DMS153 treated with DMSO at 0.1 percent for 48 hours (cell line): Measurements from ENCODE around the gene ZNF33B.
"Not testable (repeated sequence)": the region's sequence is repeated elsewhere in the genome, so short reads cannot be mapped to it uniquely, and the experiment has no call there.

Source experiments
- DNase-seq: peaks from one replicate; lab custom pipeline; 2025; ENCODE audit not compliant: unreplicated experiment; lab: John Stamatoyannopoulos, UW

The ZNF33B gene

DNA sequence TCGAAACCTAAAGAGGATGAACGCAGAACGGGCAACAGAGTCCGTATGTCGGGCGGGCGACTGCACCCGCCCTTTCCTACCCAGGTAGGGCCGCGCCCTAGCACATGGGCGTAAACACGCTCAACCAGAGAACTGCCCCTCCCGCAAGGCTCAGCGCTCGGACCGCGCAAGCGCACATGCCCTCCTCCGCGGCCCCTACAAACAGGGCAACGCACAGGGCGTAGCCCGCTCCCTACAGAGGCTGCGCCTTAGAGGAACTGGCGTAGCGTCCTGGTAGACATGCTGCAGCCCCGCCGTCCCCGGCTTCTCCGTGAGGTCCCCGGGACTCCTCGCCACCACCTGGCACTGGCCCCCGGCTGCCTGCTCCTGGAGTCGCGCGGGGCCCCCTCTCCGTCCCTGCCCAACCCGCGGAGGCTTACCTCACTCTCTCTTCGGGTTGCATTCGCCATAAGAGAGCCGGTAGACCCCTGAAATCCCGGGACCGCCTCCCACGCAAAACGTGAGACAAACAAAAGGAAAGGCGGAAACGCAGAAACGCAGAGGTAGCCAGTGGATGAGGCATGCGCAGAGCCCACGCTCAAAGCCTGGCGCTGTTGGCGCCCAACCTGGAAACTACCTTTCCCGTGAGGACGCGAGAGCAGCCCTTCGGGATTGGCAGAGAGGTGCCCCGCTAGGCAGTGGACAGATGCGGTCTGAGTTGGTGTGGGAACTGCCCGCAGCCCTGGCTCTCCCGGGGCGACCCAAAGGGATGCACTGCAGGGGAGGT, at the start of gene ZNF33B:
Gene ZNF33B, minus strand, starts transcription at position 516 of the 766 bp plus-strand sequence. CDS start 1,642 bp downstream, outside the sequence.
- peak; percentile 89 for DNase-seq

DNA sequence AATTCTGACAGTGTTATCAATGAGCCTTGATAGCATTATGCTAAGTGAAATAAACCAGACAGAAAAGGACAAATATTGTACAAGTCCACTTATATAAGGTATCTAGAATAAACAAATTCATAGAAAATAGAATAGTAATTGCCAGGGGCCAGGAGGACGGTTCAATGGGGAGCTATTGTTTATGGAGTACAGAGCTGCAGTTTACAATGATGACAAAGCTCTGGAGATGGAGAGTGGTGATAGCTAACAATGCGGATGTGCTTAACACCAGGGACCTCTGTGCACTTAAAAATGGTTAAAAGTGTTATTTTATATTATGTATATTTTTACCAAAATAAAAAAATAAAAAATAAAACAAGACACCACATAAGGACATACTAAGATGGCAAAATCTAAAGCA, 46.1 kb upstream of the ZNF33B start:
- DNase-seq, result no peak

DNA sequence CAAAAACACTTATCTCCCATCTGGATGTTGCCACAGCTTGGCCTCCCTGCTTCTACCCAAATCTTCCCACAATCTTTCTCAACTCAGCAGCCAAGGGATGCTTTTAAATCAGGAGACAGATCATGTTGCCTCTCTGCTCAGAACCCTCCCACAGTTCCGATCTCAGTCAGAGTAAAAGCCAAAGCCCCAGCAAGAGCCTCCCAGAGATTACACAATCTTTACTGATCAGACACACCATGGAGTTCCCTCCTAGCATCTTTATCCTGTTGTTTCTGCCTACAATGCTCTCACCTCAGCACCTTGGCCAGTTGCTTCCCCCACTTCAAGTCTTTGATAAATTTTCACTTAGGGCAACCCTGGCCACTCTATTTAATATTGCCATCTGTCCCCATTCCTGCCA, 41.9 kb upstream of the ZNF33B start:
- DNase-seq, result no peak

DNA sequence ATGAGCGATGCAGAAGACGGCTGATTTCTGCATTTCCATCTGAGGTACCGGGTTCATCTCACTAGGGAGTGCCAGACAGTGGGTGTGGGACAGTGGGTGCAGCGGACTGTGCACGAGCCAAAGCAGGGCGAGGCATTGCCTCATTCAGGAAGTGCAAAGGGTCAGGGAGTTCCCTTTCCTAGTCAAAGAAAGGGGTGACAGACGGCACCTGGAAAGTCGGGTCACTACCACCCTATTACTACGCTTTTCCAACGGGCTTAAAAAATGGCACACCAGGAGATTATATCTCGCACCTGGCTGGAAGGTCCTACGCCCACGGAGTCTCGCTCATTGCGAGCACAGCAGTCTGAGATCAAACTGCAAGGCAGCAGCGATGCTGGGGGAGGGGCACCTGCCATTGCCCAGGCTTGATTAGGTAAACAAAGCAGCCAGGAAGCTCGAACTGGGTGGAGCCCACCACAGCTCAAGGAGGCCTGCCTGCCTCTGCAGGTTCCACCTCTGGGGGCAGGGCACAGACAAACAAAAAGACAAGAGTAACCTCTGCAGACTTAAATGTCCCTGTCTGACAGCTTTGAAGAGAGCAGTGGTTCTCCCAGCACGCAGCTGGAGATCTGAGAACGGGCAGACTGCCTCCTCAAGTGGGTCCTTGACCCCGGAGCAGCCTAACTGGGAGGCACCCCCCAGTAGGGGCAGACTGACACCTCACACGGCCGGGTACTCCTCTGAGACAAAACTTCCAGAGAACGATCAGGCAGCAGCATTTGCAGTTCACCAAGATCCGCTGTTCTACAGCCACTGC, 27.0 kb upstream of the ZNF33B start:
- not testable (repeated sequence) for DNase-seq

DNA sequence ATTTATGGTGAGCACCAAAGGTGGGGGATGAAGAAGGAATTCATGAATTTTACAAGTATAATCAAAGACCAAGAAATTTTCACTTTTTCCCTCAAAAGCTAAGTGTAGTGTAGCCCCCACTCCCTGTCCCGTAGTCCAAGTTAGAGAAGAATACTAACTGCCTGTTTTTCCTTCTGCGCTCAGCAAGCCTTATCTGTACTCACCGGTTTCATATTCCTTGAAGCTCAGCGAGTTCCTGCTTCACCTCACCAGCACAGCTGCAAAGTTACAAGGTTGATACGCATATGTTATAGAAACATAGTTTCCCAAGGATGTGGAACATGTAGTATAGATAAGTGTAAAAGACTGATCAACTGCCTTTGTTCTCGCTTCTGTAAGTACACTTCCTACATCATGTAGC, 16.0 kb upstream of the ZNF33B start:
- no peak for DNase-seq

DNA sequence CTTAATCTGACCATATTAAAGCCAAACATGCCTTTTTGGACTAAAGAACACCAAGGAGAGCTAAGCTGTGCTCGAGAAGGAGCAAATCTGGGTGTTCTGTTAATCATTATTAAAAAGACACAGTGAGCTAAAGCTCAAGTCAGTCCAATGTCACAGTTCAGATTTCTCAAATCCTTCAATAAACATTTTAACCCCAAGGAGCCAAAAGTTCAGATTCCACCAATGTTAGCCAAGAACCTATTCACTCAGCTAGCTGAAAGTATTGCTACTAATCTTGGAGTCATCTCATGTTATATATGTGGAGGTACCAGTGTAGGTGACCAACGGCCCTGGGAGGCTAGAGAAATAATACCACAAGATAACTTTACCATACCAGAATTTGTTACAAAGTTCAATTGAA, 14.5 kb upstream of the ZNF33B start:
- no peak for DNase-seq

DNA sequence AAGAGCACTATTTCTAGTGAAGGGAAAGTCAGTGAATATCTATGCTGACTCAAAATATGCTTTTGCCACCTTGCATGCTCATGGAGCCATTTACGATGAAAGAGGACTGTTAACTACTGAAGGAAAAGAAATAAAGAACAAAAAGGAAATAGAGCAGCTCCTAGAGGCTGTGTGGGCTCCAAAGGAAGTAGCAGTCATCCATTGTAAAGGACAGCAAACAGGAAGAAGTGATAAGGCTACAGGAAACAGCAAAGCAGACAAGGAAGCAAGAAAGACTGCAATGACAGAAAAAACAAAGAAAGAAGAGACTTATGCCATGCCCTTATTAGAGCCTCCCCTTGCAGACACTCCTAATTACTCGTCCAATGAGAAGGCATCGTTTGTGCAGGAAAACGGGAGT, 12.0 kb upstream of the ZNF33B start:
- DNase-seq, result no peak

DNA sequence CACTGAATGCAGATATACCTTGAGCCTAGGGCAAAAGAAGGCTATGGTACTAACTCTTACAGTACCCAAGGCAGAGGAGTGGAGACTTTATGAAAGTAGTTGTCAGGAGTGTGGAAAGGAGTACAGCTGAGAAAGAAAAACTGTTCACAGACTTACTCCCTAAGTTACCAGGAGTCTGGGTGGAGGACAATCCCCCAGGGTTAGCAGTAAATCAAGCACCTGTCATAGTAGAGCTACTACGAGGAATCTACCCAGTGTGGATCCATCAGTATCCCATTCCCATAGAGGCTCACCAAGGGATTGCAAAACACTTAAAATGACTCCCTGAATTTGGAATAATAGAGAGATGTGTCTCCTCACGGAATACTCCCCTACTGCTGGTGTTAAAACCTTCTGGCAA, 10.1 kb upstream of the ZNF33B start:
- no peak for DNase-seq

DNA sequence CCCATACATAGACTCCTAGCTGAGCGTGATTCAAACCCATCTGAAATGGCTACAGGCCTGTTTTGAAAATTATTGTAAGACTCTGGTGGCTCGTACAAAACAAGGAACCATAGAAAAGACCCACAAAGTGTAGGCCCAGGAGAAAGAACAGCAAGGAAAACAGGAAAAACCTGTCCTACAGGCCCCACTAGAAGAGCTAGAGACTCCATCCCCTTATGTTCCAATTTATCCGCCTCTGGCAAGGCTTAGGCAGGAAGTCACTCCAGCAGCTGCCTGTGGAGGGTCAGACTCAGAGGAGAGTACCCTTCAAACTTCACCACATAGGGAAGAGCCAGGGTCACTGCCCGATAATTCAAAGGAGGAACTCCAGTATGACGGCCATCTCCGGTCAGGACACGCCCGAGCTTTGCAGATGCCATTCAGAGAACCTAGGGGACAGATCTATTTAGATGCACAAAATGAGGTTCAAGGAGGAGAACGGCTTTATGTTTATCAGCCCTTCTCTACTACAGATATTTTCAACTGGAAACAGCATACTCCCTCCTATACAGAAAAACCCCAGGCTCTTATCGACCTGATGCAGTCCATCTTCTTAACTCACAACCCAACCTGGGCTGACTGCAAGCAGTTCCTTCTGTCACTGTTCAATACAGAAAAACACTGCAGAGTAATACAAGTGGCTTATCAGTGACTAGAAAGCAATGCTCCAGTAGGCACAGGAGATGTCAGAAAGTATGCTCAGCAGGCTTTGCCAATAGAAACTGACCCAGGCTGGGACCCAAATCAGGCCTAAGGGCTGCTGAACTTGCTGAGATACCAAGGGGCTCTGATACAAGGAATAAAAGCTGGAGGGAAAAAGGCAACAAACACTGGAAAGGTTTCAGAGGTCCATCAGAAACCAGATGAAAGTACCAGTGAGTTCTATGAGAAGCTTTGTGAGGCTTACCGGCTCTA, 8.6 kb upstream of the ZNF33B start:
- DNase-seq, result no peak

DNA sequence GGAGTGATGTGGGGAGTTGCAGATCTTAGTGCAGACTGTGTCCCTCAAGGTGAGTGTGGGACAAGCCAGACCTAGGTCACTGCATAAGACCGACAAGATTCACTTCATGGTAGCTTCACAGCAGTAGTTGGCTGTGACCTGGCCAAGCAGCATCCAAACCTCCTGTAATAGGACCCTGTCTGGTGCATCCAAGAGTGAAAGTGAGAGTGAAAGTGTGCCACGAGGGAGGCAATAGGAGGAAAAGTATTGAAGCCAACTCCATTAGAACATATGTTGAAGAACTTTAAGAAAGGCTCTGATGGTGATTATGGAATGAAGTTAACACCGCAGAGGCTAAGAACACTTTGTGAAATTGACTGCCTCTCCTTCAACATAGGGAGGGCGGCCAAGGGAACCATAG, 7.8 kb upstream of the ZNF33B start:
- DNase-seq, result no peak

DNA sequence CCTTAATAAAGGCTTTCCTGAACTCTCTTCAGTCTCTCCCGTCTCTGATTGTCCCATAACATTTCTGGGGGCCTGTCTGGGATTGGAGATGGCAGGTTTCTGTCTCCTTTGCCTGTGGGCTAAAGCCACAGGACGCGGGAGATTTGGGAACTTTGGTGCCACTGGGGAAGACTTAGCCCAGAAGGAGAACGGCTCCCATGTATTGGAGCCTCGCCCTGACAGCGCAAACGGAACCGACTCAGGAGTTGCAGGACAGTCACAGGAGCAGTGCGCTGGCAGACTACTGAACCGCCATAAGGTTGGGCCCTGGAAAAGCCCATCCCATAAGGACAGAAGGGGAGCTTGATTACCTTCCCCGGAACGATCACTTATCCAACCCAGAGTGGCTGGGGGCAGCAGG, 7.1 kb upstream of the ZNF33B start:
- no peak for DNase-seq

DNA sequence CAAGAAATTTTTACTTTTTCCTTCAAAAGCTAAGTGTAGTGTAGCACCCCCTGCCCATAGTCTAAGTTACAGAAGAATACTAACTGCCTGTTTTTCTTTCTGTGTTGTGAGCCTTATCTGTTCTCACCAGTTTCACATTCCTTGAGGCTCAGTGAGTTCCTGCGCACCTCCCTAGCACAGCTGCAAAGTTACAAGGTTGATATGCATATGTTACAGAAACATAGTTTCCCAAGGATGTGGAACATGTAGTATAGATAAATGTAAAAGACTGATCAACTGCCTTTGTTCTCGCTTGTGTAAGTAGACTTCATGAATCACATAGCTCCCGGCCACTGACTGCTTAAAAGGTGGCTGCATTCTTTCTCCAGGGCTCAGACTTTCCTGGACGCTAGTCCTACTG, 6.7 kb upstream of the ZNF33B start:
- no peak for DNase-seq

DNA sequence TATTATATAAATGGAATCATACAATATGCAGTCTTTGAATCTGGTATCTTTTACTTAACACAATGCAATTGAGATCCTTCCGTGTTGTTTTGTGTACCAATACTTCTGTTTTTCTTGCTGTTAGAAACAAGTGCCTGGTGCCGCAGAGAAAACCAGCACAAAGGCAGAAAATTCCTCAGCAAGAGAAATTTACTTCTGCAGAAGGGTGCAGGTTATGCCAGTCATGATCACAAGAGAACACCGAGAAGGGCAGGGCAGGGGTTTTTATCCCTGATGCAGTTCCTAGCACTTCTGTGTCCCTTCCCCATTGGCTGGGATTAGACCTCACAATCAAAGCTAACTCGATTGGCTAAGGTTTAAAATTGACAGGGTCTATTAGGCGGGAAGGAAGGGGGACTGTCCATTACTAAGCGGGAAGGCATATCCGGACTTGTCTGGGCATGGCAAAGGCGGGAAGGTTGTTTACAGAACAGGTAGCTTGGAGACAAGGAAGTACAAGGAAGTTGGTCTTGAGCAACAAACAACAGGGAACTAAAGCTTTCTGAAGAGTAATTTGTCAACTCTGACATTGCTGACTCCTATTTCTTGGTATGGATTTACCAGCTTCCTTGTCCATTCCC, 2.4 kb upstream of the ZNF33B start:
- no peak for DNase-seq

DNA sequence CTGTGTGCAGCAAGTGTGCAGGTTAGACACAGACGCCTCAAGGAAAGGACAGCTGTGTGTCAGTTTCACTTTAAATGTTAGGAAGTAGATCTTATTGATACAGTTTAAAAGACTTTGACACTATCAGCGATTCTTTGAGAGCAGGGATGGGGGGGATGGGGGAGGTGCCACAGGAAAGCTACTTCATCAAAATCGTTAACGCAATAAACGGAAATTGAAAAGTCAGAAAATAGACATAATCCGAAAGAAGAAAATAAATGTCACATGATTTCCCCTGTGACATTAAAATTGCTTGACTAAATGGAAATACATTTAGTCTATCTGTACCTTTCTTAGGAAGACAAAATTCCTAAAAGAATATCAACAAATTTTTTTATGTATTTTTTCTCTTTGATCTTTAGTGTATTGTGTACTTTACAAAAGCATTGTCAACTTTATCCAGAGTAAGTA, 476 bp upstream of the ZNF33B start:
- no peak for DNase-seq

DNA sequence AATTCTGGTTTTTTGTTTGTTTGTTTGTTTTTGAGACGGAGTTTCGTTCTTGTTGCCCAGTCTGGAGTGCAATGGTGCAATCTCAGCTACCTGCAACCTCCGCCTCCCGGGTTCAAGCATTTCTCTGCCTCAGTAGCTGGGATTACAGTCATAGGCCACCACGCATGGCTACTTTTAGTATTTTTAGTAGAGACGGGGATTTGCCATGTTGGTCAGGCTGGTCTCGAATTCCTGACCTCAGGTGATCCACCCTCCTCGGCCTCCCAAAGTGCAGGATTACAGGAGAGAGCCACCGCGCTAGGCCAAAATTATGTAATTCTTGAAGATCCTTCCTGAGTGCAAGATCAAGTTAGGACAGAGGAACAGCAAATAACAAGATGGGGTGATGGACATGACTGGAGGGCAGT, 719 bp downstream of the ZNF33B start:
- DNase-seq, result no peak

DNA sequence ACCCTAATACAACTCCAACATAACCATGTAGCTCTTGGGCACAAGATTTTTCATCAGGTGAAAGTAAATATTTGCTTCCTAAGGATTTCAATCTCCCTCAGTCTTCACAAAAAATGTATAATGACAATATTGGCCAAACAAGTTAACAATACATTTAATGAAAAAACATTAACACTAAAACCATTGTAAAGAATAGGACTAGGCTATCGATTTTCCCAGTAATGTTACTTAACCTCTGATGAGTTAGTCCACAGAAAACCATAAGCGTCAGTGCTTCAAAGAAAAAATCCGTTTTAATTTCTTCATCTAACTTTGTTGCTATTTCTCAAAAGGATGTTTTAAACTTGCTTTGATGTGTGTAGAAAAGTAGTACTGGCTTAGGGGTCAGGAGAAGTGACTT, 1.2 kb downstream of the ZNF33B start:
- no peak for DNase-seq

DNA sequence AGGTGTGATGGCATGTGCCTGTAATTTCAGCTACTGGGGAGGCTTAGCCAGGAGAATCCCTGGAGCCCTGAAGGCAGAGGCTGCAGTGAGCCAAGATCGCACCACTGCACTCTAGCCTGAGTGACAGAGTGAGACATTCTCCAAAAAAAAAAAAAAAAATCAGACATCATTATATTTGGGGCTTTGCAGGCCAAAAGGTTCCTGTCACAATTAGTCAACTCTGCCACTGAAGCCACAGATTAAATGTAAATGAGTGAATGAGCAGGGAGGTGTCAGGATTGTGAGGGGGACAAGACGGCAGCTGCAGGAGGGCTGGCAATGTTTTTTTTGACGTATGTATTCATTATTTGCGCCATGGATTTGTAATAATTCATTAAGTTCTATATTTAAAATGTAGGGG, 3.3 kb downstream of the ZNF33B start:
- DNase-seq, result no peak

DNA sequence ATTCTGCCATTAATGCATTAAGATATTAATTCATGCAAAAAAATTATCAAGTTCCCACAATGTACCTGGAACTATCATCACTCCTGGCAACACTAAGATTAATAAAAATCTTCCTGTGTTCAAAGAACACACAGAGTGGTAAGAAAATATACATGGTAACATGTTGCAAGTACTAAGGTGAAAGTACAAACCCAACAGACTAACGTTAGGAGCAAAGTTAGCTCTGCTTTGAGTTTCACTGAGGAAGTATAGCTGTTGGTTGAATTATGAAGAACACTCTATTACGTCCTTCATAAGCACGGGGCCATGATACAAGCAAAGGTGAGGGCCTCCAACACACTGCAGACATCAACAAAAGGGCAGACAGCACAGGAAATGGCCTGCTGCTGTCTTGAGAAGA, 5.8 kb downstream of the ZNF33B start:
- DNase-seq, result no peak

DNA sequence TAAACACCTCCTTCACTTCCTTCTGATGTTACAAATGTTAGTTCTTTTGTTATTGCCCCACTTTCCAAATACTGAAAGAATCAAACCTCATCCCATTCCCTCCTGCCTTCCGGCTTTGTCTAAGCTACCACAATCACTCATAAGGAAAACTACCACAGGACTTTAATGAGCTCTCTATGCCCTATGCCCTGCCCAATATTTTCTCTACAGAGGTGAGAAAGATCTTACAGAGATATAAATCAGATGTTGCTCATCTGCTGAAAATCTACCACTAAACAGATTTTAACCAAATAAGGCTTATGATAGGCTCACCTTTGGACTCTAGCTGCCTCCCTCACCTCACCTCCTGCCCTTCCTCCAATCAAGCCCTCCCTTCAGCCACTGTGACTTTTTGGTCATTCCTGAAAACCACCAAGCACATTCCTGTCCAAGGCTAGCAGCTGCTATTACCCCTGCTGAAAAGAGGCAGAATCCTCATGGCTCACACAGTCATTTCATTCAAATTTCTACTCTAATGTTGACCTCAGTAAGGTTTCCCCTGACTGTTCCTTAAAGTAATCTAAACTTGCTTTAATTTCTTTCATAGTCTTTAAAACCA, 7.7 kb downstream of the ZNF33B start:
- no peak for DNase-seq

DNA sequence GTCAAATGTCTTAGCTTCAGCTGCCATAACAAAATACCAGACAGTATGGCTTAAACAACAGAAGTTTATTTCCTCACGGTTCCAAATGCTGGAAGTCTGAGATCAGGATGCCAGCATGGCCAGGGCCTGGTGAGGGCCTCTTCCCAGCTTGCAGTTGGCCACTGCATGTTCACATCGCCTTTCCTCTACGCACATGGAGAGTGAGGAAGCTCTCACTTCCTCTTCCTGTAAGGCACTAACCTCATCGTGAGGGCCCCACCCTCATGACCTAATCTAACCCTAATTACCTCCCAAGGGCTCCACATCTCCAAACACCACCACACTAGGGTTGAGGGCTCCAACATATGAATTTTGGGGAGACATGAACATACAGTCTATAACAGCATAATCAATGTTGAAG, 14.4 kb downstream of the ZNF33B start:
- no peak for DNase-seq
